Measurements from ENCODE around the gene CTLA4. TPM values are rescaled to one million over a fixed set of nuclear protein-coding genes. Genes with fewer than 3 reads are reported as not detected.

Gene CTLA4
- total RNA-seq, 1 donor, result not detected

DNA sequence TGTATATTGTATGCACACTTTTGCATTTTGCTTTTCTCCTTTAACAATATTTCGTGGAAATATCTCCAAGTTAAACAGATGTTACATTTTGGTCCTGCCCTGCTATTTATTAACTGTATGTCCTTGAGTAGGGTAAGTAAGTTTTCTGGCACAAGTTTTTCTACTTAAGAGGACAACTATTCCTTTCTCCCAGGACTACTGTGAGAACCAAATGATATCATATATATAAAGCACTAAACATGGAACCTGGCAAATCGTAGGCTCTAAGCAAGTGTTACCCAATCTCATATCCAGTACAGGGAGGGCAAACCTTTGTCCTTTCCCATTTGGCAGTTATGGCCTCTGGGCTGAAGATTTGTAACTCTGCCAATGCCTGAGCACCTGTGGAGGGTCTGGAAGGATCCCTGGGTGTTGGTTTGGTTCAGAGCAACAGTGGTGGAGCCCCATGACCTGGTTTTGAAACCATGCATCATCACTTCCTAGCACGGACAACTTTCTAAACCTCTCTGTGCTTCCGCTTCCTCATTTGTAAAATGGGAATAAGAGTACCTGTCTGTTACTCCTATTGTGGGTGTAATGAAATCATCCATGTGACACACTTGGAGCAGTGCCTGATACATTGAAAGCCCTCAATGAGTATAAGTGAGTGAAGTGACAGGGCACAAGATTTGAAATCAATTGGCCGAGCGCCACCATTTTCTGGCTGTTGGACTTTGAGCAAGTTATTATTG, 40.7 kb downstream of the CTLA4 start:
- no peak overlapping the region for H3K4me3 ChIP-seq (ENCODE audit: low read depth, low read length)
- DNase-seq (ENCODE audit: low read depth), result no peak
- TF ChIP-seq, protein P1, sequence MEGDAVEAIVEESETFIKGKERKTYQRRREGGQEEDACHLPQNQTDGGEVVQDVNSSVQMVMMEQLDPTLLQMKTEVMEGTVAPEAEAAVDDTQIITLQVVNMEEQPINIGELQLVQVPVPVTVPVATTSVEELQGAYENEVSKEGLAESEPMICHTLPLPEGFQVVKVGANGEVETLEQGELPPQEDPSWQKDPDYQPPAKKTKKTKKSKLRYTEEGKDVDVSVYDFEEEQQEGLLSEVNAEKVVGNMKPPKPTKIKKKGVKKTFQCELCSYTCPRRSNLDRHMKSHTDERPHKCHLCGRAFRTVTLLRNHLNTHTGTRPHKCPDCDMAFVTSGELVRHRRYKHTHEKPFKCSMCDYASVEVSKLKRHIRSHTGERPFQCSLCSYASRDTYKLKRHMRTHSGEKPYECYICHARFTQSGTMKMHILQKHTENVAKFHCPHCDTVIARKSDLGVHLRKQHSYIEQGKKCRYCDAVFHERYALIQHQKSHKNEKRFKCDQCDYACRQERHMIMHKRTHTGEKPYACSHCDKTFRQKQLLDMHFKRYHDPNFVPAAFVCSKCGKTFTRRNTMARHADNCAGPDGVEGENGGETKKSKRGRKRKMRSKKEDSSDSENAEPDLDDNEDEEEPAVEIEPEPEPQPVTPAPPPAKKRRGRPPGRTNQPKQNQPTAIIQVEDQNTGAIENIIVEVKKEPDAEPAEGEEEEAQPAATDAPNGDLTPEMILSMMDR (IDR thresholded peaks at IDR 0.05; ENCODE audit: insufficient read depth, low read length), result no peak

DNA sequence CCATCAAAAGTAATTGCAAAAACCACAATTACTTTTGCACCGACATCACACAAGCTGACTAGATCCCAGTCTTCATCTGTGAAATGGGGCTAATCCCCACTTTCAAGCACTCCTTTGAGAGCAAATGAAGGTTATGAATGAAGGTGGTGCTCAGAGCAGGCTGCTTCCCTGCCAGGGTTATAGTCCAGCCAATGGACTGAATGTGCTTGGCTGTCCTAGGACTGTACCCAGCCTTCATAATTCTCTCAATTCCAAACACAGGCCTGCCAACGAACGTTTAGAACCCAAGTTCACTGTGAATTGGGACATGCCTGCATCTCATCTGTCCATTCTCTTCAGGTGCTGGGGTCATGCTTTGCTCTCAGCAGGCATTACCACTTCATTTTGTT, 41.2 kb downstream of the CTLA4 start:
- TF ChIP-seq, protein P1 (IDR thresholded peaks at IDR 0.05; ENCODE audit: insufficient read depth, low read length), result no peak
- no peak for DNase-seq (ENCODE audit: low read depth)
- H3K4me3 ChIP-seq (ENCODE audit: low read depth, low read length), result no peak overlapping the region

DNA sequence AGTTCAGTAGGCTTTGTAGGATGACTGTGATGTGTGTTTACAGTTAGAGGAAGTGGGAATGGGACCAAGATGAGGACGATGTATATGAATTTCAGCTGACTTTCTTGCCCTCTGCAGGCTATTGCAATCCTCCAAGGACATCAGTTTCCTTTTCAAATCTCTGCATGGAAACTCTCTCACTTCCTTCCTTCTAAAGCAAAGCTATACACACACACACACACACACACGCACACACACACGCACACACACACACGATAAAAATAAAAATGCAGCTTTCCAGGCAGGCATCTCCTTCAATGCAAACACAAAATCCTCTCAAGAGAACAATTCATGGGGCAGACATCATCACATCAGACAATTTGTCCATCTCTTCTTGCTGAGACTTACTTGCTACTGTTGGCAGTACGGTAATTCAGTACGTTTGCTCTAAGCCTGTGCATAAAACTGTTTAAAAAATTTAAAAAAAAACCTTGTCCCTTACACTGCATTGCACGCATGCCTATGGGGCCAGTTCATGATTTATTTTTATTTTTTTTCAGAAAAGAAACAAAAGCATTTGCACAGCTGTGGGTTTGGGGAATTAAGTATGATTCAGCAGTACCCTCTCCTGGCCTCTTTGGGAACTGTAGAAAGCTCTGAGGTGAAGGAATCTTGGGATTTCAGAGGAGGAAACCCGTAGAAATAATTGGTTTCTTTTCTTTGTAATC, 41.8 kb downstream of the CTLA4 start:
- TF ChIP-seq, protein P1 (IDR thresholded peaks at IDR 0.05; ENCODE audit: insufficient read depth, low read length), result peak; percentile 89
- DNase-seq (ENCODE audit: low read depth), result peak; percentile 84
- peak overlapping the region; percentile 44 for H3K4me3 ChIP-seq (ENCODE audit: low read depth, low read length)

DNA sequence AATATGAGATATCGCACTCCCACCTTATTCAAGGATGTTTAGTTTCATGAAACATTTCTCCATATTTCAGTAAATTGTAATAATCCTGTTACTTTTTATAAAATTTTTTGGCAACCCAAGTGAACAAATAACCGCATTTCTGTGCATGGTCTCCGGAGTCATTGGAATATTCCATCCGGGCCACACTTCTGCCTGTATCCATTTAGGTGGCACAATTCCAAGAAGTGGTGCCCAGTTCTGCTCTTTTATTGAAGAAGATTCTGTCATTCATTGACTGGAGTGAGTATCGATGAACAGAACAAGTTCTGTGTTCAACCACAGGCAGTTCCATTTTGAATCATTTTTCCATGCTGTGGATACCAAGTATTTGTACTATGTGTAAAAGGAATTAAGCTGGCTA, 42.4 kb downstream of the CTLA4 start:
- TF ChIP-seq, protein P1 (IDR thresholded peaks at IDR 0.05; ENCODE audit: insufficient read depth, low read length), result no peak
- no peak overlapping the region for H3K4me3 ChIP-seq (ENCODE audit: low read depth, low read length)
- no peak for DNase-seq (ENCODE audit: low read depth)

DNA sequence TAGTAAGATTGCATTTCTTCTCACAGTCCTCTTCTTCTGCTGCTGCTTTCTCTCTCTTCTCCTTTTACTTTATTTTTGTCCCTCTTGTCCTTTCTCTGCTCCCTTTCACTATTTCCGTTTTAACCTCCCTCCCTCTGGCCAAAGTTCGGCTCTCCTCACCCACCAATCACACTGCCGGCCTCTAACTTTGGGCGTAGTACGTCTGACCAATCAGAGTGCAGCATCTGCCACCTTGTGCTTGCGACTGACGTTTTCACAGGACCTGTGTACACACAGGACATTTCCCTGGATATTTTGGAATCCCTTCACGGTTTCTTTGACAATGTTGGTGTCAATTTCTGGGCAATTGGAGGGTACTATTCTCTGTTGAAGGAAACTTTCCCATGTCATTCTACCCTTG, 46.4 kb downstream of the CTLA4 start:
- no peak for DNase-seq (ENCODE audit: low read depth)
- TF ChIP-seq, protein P1 (IDR thresholded peaks at IDR 0.05; ENCODE audit: insufficient read depth, low read length), result no peak
- no peak overlapping the region for H3K4me3 ChIP-seq (ENCODE audit: low read depth, low read length)

DNA sequence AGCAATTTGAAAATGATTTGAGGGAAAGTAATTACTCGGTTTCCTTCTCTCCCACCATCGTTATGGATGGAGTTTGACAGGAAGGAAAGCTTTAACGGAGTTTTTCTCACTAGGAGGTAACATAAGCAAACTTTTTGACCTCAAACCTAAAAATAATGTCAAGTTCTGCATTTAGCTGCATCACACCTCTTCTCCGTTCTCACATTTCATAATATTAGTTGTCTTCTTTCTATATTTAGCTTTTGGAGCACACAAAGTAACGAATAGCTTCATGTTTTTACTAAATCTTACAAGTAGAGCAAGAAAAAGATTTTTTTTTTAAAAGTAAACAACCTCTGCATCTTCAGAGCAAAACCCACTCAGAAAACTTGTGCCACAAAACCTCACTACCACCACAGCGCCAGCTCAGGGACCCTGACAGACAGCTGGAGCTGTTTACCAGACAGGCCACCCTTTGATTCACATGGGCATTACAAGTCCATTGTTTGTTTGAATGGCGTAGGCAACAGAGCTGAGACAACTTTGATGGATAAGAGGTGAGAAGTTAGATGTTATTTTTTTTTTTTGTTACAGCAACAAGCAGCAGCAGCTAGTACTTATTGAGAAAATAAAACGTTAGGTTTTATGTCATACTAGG, 47.1 kb downstream of the CTLA4 start:
- H3K4me3 ChIP-seq (ENCODE audit: low read depth, low read length), result no peak overlapping the region
- TF ChIP-seq, protein P1 (IDR thresholded peaks at IDR 0.05; ENCODE audit: insufficient read depth, low read length), result no peak
- no peak for DNase-seq (ENCODE audit: low read depth)

Data from fibroblast of the aortic adventitia (primary cell).